HCT116 (cell line): ENCODE measurements around the gene IL1R2. TPM values are rescaled to one million over a fixed set of nuclear protein-coding genes. Genes with fewer than 3 reads are reported as not detected.
A peak's percentile ranks its signal among the peaks of the same experiment; 100 is the strongest.

Source experiments
- ATAC-seq: fragments of 200-7000 bp; cut with Tn5 transposase; 2 replicates; pipeline ENCODE4 v1.9.1; 2020; ENCODE audit warnings: mild to moderate bottlenecking, moderate library complexity
- BruUV-seq: library from RNA; stranded (reverse); fragments of 400-500 nt; replicated peaks from 2 replicates; lab custom pipeline; 2021; lab: Mats Ljungman, UMichigan
- CTCF ChIA-PET: fragments of 300-600 bp; sonication (Branson Sonifier 250); formaldehyde crosslinking; loops from one replicate; lab custom pipeline; 2021; ENCODE audit warnings: antibody characterized with exemption; lab: Charles Lee
- POLR2A ChIA-PET: fragments of 300-600, 350-600 bp; sonication (Branson Sonifier 250); formaldehyde crosslinking; loops from one replicate; lab custom pipeline; 2021; ENCODE audit warnings: antibody characterized with exemption; lab: Charles Lee
- RAD21 ChIA-PET, 2 experiments: fragments of 300-600 bp; sonication (Branson Sonifier 250); formaldehyde crosslinking; loops; one replicate each; lab custom pipeline; 2023; ENCODE audit warnings: low total read pairs in 2 of 2; ENCODE audit not compliant: uncharacterized antibody in 2 of 2, unreplicated experiment in 2 of 2, low non-redundant PET in 1 of 2; lab: Charles Lee
- DNase-seq: peaks from one replicate; pipeline ENCODE4 v3.0.0-alpha.2; 2010; ENCODE audit warnings: low read depth, low spot score
- H2AFZ ChIP-seq: fragments of 200-600 bp; shearing (Covaris generic), sonication (generic); 2 replicates; pipeline ENCODE4 v1.6.1; 2017; ENCODE audit warnings: low read depth, mixed run types, mixed read lengths, antibody characterized with exemption, low read length; ENCODE audit not compliant: poor library complexity, severe bottlenecking
- H3K27ac ChIP-seq: 2 replicates; pipeline ENCODE4 v1.5.1; 2012; ENCODE audit warnings: low read depth, low read length
- H3K27me3 ChIP-seq: fragments of 200-600 bp; sonication (generic); 2 replicates; pipeline ENCODE4 v1.6.1; 2016; ENCODE audit warnings: mixed run types, low read length, mixed read lengths; ENCODE audit not compliant: insufficient read depth
- H3K36me3 ChIP-seq, 2 experiments: fragments of 200-500 bp in 1 of 2; fragments of 200-600 bp in 1 of 2; sonication (Bioruptor generic) in 1 of 2; sonication (generic) in 1 of 2; 2 replicates each; pipeline versions ENCODE4 v1.5.1 to v1.6.1; 2014 to 2016; ENCODE audit warnings: low read length in 2 of 2, inconsistent platforms in 1 of 2, mixed read lengths in 1 of 2, mixed run types in 1 of 2; ENCODE audit not compliant: insufficient read depth in 2 of 2, control insufficient read depth in 1 of 2
- H3K4me1 ChIP-seq, 2 experiments: fragments of 200-600 bp in 1 of 2; sonication (generic) in 1 of 2; 2 replicates each; pipeline versions ENCODE4 v1.5.1 to v1.6.1; 2012 to 2017; ENCODE audit warnings: low read length in 2 of 2, inconsistent platforms in 1 of 2, mild to moderate bottlenecking in 1 of 2, mixed read lengths in 1 of 2, mixed run types in 1 of 2, moderate library complexity in 1 of 2; ENCODE audit not compliant: insufficient read depth in 2 of 2, control insufficient read depth in 1 of 2
- H3K4me2 ChIP-seq: fragments of 200-600 bp; sonication (generic); 2 replicates; pipeline ENCODE4 v1.6.1; 2017; ENCODE audit warnings: mixed run types, low read length, mixed read lengths
- H3K4me3 ChIP-seq, 2 experiments: fragments of 200-600 bp in 1 of 2; sonication (generic) in 1 of 2; replicated peaks in 1 of 2; 2 replicates each; pipeline ENCODE4 v1.5.1; 2011 to 2016; ENCODE audit warnings: low read length in 2 of 2, control low read depth in 1 of 2, low read depth in 1 of 2, mild to moderate bottlenecking in 1 of 2, mixed read lengths in 1 of 2, mixed run types in 1 of 2
- H3K79me2 ChIP-seq: fragments of 200-600 bp; sonication (generic); 2 replicates; pipeline ENCODE4 v1.6.1; 2017; ENCODE audit warnings: mild to moderate bottlenecking, mixed run types, low read length, moderate library complexity, mixed read lengths; ENCODE audit not compliant: insufficient read depth
- H3K9ac ChIP-seq: fragments of 200-600 bp; sonication (generic); 2 replicates; pipeline ENCODE4 v1.6.1; 2016; ENCODE audit warnings: low read length, mixed read lengths
- H3K9me2 ChIP-seq: fragments of 200-600 bp; sonication (generic), shearing (Covaris generic); 2 replicates; pipeline ENCODE4 v1.6.1; 2017; ENCODE audit warnings: mixed run types, mild to moderate bottlenecking, moderate library complexity; ENCODE audit not compliant: insufficient read depth
- H3K9me3 ChIP-seq, 2 experiments: fragments of 200-500 bp in 1 of 2; fragments of 200-600 bp in 1 of 2; sonication (Bioruptor generic) in 1 of 2; sonication (generic) in 1 of 2; 2 replicates each; pipeline ENCODE4 v1.6.1; 2014 to 2017; ENCODE audit warnings: low read length in 2 of 2, mixed read lengths in 2 of 2, inconsistent platforms in 1 of 2, low read depth in 1 of 2, mild to moderate bottlenecking in 1 of 2, mixed run types in 1 of 2, moderate library complexity in 1 of 2; ENCODE audit not compliant: control insufficient read depth in 1 of 2, insufficient read depth in 1 of 2
- H4K20me1 ChIP-seq: fragments of 200-600 bp; sonication (generic), shearing (Covaris generic); 2 replicates; pipeline ENCODE4 v1.6.1; 2017; ENCODE audit warnings: mixed run types, mild to moderate bottlenecking, moderate library complexity; ENCODE audit not compliant: insufficient read depth
- EZH2 ChIP-seq: fragments of 200-600 bp; sonication (generic); IDR thresholded peaks from 2 replicates; pipeline ENCODE4 v1.6.1; 2017; ENCODE audit warnings: antibody characterized with exemption, mixed run types
- JUND ChIP-seq: IDR thresholded peaks from 2 replicates; pipeline ENCODE4 v1.6.1; 2012
- POLR2A ChIP-seq: IDR thresholded peaks from 2 replicates; pipeline ENCODE4 v1.7.0; 2011; ENCODE audit warnings: borderline replicate concordance; ENCODE audit not compliant: insufficient read depth, insufficient read length; ENCODE audit errors: extremely low read depth
- POLR2AphosphoS5 ChIP-seq: IDR thresholded peaks from 2 replicates; pipeline ENCODE4 v1.6.1; 2011; ENCODE audit warnings: mild to moderate bottlenecking, low read depth, low read length, moderate library complexity
- RAD21 ChIP-seq: IDR thresholded peaks from 2 replicates; pipeline ENCODE4 v1.6.1; 2012; ENCODE audit warnings: low read depth, mild to moderate bottlenecking
- SIN3A ChIP-seq: IDR thresholded peaks from 2 replicates; pipeline ENCODE4 v1.6.1; 2012; ENCODE audit warnings: low read depth
- TCF7L2 ChIP-seq: IDR thresholded peaks from 2 replicates; pipeline ENCODE4 v1.7.0; 2011; ENCODE audit warnings: borderline replicate concordance, inconsistent platforms; ENCODE audit not compliant: insufficient read depth, insufficient read length; ENCODE audit errors: extremely low read depth
- YY1 ChIP-seq: IDR thresholded peaks from 2 replicates; pipeline ENCODE4 v1.6.1; 2011; ENCODE audit warnings: low read length, low read depth, moderate library complexity, mild to moderate bottlenecking; ENCODE audit not compliant: insufficient replicate concordance; ENCODE audit errors: extremely low read depth
- intact Hi-C: fragments of 100-400 bp; cut with micrococcal nuclease; formaldehyde crosslinking; loops from 2 replicates; pipeline ENCODE4 v1.10.0; 2022
- total RNA-seq: library from RNA; stranded (reverse); gene quantifications from one replicate; pipeline ENCODE4 v1.2.1, GENCODE V29; 2021; ENCODE audit not compliant: unreplicated experiment
- TF ChIP-seq, protein P1 (sequence below): IDR thresholded peaks from 2 replicates; pipeline ENCODE4 v1.6.1; 2012
- TF ChIP-seq, protein P2 (sequence below): IDR thresholded peaks from 2 replicates; pipeline ENCODE4 v1.6.1; 2012; ENCODE audit warnings: low read depth

The IL1R2 gene
- total RNA-seq, 1 experiment from 2014 or later: 0.52 TPM

DNA sequence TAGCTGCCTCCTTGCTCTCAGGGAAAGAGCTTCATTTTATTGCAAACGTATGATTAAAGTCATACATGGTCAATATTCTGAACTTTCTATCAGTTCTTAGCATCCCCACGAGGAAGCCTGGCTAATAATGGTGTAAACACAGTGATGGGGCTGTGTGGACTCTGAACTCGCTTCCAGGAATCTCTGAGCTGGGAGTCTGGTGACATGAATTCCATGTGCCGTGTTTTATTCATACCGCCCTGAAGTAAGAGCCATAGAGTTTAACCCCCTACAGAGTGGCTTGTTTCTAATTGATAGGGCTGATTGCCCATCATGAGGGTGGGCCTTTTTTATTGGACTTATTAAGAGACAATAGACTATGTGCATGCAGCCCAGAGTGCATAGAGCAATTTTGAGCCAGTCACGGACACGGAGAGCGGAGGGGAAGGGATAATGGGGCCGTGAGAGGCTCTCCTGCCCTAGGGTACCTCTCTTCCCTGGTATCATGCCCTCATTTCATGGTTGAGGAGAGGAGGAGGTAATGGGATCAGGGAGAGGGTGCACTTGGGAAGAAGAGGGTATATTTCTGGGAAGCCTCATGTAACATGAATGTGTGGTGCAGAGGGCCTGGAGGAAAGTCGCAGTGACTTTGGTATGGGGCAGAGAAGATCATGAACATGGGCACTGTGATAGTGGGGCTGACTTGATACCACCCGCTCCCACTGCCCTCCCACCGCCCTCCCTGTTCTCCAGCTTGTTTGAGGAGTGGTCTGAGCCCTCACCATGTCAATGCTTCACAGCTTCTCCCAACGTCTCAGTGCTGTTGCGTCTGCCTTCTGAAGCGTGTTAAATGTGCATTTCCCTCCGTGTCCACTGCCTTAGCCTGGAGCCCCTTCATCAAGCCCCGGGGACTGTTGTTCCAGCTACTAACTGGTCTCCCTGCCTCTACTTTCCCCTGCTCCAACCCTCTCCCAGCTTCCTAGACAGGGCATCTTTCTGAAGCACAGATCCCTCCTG is 73.2 kb downstream of the IL1R2 start:
- no peaks in the 10 kb centered on the region for H4K20me1 ChIP-seq
- TF ChIP-seq EZH2: no peak
- TF ChIP-seq POLR2A: no peak
- TF ChIP-seq SIN3A: no peak
- TF ChIP-seq, protein P1, sequence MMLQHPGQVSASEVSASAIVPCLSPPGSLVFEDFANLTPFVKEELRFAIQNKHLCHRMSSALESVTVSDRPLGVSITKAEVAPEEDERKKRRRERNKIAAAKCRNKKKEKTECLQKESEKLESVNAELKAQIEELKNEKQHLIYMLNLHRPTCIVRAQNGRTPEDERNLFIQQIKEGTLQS: no peak
- no peak for TF ChIP-seq RAD21
- no peak for TF ChIP-seq POLR2AphosphoS5
- no peak for TF ChIP-seq JUND
- TF ChIP-seq TCF7L2: no peak
- TF ChIP-seq, protein P2, sequence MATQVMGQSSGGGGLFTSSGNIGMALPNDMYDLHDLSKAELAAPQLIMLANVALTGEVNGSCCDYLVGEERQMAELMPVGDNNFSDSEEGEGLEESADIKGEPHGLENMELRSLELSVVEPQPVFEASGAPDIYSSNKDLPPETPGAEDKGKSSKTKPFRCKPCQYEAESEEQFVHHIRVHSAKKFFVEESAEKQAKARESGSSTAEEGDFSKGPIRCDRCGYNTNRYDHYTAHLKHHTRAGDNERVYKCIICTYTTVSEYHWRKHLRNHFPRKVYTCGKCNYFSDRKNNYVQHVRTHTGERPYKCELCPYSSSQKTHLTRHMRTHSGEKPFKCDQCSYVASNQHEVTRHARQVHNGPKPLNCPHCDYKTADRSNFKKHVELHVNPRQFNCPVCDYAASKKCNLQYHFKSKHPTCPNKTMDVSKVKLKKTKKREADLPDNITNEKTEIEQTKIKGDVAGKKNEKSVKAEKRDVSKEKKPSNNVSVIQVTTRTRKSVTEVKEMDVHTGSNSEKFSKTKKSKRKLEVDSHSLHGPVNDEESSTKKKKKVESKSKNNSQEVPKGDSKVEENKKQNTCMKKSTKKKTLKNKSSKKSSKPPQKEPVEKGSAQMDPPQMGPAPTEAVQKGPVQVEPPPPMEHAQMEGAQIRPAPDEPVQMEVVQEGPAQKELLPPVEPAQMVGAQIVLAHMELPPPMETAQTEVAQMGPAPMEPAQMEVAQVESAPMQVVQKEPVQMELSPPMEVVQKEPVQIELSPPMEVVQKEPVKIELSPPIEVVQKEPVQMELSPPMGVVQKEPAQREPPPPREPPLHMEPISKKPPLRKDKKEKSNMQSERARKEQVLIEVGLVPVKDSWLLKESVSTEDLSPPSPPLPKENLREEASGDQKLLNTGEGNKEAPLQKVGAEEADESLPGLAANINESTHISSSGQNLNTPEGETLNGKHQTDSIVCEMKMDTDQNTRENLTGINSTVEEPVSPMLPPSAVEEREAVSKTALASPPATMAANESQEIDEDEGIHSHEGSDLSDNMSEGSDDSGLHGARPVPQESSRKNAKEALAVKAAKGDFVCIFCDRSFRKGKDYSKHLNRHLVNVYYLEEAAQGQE: no peak
- no peak for TF ChIP-seq YY1
- no peaks in the 10 kb centered on the region for H3K9me3 ChIP-seq
- peaks cover 11 to 33% of the 10 kb centered on the region in 2 experiments for H3K4me1 ChIP-seq
- H3K4me2 ChIP-seq: peak overlapping the region; percentile 47
- BruUV-seq: no TSS peak
- no peaks in the 10 kb centered on the region for H3K36me3 ChIP-seq
- CTCF ChIA-PET: interaction anchor here (0.9 to 1.7 kb wide), 2 partner anchors 101 to 176 kb away, joined by 3 to 6 read pairs; no protein-coding TSS in a partner anchor
- no peaks in the 10 kb centered on the region for H3K9me2 ChIP-seq
- no peaks in the 10 kb centered on the region for H3K79me2 ChIP-seq
- no peaks in the 10 kb centered on the region for H3K27me3 ChIP-seq
- intact Hi-C loops: no loop called here
- H3K9ac ChIP-seq: peak overlapping the region; percentile 37; the same call in 1 of the 2 replicates
- no peak overlapping the region for H3K4me3 ChIP-seq
- H2AFZ ChIP-seq: peak overlapping the region; percentile 86
- H3K27ac ChIP-seq: no peak overlapping the region
- DNase-seq (no peak), ATAC-seq (peak; percentile 43)
- RAD21 ChIA-PET: no interaction called here
- POLR2A ChIA-PET: interaction anchor here (1.5 kb wide), 1 partner anchor 10 kb away, joined by 4 read pairs; no protein-coding TSS in a partner anchor
